ENCODE data around the gene MRPL51.

MRPL51 gene

GRCh38 chr12:6492838-6493496, at the start of gene MRPL51:
MRPL51 (minus strand) TSS chr12:6493262; CDS start chr12:6493136, 126 bp downstream.
- H3K27ac ChIP-seq, result peak within 1 kb of the TSS; percentile 93
- TF ChIP-seq CTCF (conservative IDR thresholded peaks at IDR 0.05) (no peak), ZFX (IDR thresholded peaks at IDR 0.05) (no peak)

- TF ChIP-seq CTCF (conservative IDR thresholded peaks at IDR 0.05), result no peak
- TF ChIP-seq ZFX (IDR thresholded peaks at IDR 0.05), result no peak
- no peak overlapping the region for H3K27ac ChIP-seq
Measured at GRCh38 chr12:6542209-6543009, 49.3 kb upstream of the MRPL51 start.

GRCh38 chr12:6541371-6542165, 48.5 kb upstream of the MRPL51 start:
- no peak for TF ChIP-seq CTCF (conservative IDR thresholded peaks at IDR 0.05)
- TF ChIP-seq ZFX (IDR thresholded peaks at IDR 0.05), result no peak
- no peak overlapping the region for H3K27ac ChIP-seq

GRCh38 chr12:6540181-6540877, 47.3 kb upstream of the MRPL51 start:
- no peak overlapping the region for H3K27ac ChIP-seq
- TF ChIP-seq CTCF (conservative IDR thresholded peaks at IDR 0.05), result no peak
- TF ChIP-seq ZFX (IDR thresholded peaks at IDR 0.05), result no peak

GRCh38 chr12:6539707-6540134, 46.7 kb upstream of the MRPL51 start:
- no peak for TF ChIP-seq CTCF (conservative IDR thresholded peaks at IDR 0.05)
- TF ChIP-seq ZFX (IDR thresholded peaks at IDR 0.05), result no peak
- H3K27ac ChIP-seq, result no peak overlapping the region

- no peak overlapping the region for H3K27ac ChIP-seq
Measured at GRCh38 chr12:6539314-6539682, 46.2 kb upstream of the MRPL51 start.

More at GRCh38 chr12:6539314-6539682, 46.2 kb upstream of the MRPL51 start:
- TF ChIP-seq ZFX (IDR thresholded peaks at IDR 0.05) (no peak), CTCF (conservative IDR thresholded peaks at IDR 0.05) (no peak)

Data from C4-2B (cell line).